ENCODE data around the gene USP43.

GRCh38 chr17:9648521-9649110, 3.3 kb downstream of the USP43 start:
- TF ChIP-seq ZNF274 (IDR thresholded peaks at IDR 0.05; ENCODE audit: low read depth, low read length) (no peak), YY1 (IDR thresholded peaks at IDR 0.05; ENCODE audit: insufficient read depth, insufficient read length) (no peak), SUZ12 (IDR thresholded peaks at IDR 0.05; ENCODE audit: extremely low read depth, insufficient read depth, insufficient read length) (no peak)
